Measurements from ENCODE around the gene RPA3.
A peak's percentile ranks its signal among the peaks of the same experiment; 100 is the strongest.

RPA3 gene

GRCh38 chr7:7718492-7718891 lies at the start of gene RPA3:
Gene RPA3 (minus strand): TSS chr7:7718607. CDS start chr7:7640418, 78,189 bp downstream.
- FAIRE-seq (no peak), DNase-seq (ENCODE audit: insufficient read length, low spot score) (no peak)

DNA sequence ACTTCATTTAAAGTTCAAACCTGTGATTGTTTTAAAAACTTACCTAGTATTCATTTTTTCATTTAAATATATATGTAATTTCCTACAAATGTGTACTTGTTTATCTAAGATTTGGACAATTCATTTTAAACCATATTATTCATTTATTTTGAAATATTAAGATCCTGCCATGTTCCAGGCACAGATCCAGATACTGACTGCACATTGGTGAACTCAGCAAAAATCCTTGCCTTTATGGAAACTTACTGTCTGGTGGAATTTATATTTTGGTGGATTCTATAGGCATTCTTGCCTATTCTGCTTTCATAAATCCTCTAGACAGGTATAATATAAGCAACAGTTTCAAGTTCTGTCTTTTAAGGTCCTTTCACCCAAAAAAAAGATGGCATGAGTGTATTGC lies 48.3 kb upstream of the RPA3 start:
- FAIRE-seq (no peak), DNase-seq (ENCODE audit: insufficient read length, low spot score) (no peak)

GRCh38 chr7:7765422-7765821 lies 47.0 kb upstream of the RPA3 start:
- FAIRE-seq = no peak
- DNase-seq (ENCODE audit: insufficient read length, low spot score) = no peak

- no peak for FAIRE-seq
Measured at GRCh38 chr7:7764520-7765396, 46.4 kb upstream of the RPA3 start.

DNA sequence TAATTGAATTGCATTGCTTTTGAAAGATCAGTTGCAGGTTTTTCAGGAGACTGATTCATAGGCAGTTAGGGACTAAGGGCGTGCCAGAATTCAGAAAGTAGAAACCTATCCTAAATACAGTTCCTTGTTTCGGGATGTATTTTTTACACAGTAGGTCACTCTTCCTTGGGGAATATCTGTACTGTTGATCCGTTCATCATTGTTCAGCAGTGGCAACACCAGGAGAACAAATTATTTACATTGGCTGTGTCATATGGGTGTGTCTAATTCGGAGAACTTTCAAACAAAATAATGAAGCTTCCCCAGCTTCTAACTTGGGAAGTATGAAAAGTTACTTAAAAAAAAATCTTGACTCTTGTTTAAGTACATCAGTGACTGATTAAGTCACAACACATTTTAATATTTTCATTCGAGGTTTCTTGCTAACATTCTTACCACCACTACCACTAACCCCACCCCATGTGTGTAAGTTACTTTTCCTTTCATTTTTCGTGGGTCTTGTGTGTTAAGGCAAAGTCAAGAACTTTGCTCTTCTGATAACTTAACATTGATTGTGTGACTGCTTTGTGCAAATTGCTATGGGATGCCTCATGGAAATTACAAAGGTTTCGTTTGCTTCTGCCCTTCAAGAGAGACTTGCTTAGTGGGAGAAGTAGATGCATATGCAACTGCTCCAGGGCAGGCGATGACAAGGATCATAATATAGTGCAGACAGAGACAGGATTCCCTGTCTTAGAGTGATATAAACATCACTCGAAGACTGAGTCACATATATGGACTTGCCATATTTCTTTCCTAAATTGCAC lies 43.8 kb upstream of the RPA3 start:
- FAIRE-seq (peak; percentile 55), DNase-seq (ENCODE audit: insufficient read length, low spot score) (peak; percentile 33)

More at GRCh38 chr7:7764520-7765396, 46.4 kb upstream of the RPA3 start:
- DNase-seq (ENCODE audit: insufficient read length, low spot score) = no peak

- peak; percentile 28 for DNase-seq (ENCODE audit: insufficient read length, low spot score)
- FAIRE-seq = no peak
Measured at GRCh38 chr7:7761340-7761973, 43.0 kb upstream of the RPA3 start.

- DNase-seq (ENCODE audit: insufficient read length, low spot score) = no peak
- FAIRE-seq = no peak
Measured at GRCh38 chr7:7757576-7757975, 39.2 kb upstream of the RPA3 start.

DNA sequence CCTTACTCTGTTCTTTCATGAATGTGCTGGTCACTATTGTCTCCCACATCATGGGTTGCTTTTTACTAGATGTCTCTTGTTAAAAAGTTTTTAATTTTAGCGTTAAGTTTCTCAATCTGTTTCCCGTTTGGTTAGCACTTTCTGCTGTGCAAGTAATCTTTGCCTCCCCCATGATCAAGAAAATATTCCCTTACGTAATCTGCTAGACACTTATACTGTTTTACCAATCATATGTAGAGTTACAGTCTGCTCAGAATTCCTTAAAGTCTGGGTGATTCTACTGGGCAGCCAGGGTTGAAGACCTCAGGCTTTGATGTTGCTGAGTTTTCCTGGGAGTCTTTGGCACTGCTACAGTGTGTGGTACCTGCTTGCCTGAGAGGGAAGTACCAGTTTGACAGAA lies 38.2 kb upstream of the RPA3 start:
- DNase-seq (ENCODE audit: insufficient read length, low spot score) (no peak), FAIRE-seq (no peak)

DNA sequence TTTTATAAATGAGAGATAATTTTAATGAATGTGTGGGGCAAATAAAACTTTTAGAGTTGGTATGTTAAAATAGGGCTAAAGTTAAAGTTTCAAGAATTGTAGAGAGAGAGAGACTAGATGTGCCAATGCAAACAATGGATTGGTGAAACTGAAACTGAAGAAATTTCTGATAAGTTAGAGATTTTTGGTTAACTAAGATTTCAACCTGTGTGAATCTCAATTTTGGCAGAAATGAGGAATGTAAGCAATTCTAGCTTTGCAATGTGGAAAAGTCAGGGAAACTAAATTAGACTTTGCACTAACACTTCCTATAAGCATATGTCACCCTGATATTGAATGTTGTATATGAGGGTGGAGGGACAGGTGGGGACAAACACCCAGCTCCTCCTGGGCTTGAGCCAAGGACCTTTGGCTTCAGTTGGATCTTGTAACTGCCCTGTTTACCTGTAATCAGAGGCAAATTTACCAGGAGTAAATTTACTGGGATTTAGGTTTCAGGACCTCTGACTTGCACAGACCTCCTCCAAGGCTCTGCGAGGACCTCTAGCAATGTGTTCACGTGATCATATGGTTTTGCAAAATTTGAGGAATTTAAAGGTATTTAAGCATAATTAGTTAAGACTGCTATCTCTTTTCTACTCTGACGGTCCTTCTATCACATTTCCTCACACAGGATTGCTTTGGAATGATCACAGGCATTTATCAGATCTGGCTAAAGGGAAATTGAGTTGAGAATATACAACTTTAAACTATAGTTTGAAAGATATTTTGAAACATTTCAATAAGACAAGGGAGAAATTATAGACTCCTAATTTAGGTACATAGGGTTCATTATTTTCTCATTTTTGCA lies 33.1 kb upstream of the RPA3 start:
- no peak for DNase-seq (ENCODE audit: insufficient read length, low spot score)
- FAIRE-seq = no peak

GRCh38 chr7:7750571-7751242 lies 32.3 kb upstream of the RPA3 start:
- DNase-seq (ENCODE audit: insufficient read length, low spot score) = no peak
- no peak for FAIRE-seq

DNA sequence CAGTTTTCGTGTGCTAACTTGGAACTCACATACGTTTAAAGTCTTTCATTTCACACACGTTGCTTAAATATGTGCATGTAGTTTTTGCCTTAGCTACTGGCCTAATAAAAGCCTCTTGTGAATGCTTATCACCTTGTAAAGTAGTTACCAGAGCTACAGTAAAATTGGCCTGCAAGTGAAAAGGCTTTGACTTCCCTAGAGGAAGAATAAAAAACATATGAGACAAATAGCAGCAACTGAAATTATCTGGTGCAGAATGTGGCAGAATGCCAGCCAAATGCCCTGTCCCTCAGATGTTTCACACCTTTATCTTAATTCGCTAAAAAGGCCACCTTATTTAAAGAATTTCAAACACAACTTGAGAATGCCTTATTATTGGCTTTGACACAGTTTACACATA lies 28.1 kb upstream of the RPA3 start:
- no peak for DNase-seq (ENCODE audit: insufficient read length, low spot score)
- FAIRE-seq = no peak

GRCh38 chr7:7745966-7746365 lies 27.6 kb upstream of the RPA3 start:
- FAIRE-seq = no peak
- no peak for DNase-seq (ENCODE audit: insufficient read length, low spot score)

DNA sequence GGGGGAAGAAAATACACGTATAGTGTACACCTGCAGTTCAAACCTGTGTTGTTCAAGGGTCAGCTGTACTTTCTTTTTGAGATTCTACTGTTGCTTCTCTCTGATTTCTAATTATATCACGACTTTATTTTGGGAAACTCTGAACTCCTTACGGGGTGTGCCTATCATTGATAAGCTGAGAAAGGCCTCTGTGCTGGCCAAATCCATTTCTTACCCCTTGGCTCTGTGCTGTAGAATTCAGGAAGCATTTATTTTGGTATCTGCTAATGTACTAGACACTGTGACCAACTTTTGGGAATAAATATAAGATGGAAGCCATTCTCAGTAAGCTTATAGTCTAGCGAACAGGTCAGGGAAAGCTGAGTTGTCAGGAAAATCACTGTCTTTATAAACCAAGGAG lies 26.9 kb upstream of the RPA3 start:
- no peak for FAIRE-seq

GRCh38 chr7:7742223-7742622 lies 23.8 kb upstream of the RPA3 start:
- no peak for FAIRE-seq

More for the DNA sequence above, 26.9 kb upstream of the RPA3 start:
- no peak for DNase-seq (ENCODE audit: insufficient read length, low spot score)

GRCh38 chr7:7740037-7740355 lies 21.6 kb upstream of the RPA3 start:
- FAIRE-seq = no peak
- no peak for DNase-seq (ENCODE audit: insufficient read length, low spot score)

More at GRCh38 chr7:7742223-7742622, 23.8 kb upstream of the RPA3 start:
- no peak for DNase-seq (ENCODE audit: insufficient read length, low spot score)

- no peak for FAIRE-seq
- DNase-seq (ENCODE audit: insufficient read length, low spot score) = no peak
Measured at GRCh38 chr7:7739204-7740036, 21.0 kb upstream of the RPA3 start.

DNA sequence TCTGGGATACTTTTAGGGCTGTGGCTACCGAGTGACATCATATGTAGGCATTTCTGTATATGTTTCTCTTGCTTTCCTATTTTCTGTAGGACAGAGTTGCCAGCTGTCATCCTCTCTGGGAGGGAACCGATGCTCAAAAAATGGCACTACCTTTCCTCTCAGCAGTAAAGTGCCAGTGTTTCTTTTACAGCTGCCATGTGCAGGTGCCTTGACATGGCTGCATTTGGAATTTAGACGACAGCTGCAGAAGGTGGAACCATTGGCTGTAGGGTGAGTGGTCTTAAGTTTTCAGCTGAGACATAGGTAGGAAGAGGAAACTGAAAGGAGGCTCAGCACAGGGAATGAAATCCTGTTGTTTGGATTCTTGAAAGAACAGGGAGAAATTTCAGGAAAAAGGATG lies 20.2 kb upstream of the RPA3 start:
- DNase-seq (ENCODE audit: insufficient read length, low spot score) (no peak), FAIRE-seq (peak; percentile 4)

DNA sequence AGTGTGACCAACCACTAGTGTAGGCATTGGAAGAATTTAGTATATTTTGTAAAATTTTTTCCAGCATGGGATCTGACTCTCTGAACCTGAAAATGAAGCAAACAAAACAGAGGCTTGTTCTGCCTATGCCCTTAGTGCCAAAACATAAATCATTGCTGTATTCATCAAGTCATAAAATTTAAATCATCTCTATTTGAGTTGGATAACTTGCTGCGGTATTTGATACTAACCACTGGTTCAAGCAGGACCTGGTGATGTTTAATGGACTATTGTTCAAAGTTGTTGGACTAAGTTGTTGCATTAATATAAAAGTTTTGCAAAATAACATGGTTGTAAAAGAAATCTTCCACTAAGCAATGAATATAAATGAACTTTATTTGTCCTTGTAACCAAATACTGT lies 19.8 kb upstream of the RPA3 start:
- FAIRE-seq (no peak), DNase-seq (ENCODE audit: insufficient read length, low spot score) (no peak)

DNA sequence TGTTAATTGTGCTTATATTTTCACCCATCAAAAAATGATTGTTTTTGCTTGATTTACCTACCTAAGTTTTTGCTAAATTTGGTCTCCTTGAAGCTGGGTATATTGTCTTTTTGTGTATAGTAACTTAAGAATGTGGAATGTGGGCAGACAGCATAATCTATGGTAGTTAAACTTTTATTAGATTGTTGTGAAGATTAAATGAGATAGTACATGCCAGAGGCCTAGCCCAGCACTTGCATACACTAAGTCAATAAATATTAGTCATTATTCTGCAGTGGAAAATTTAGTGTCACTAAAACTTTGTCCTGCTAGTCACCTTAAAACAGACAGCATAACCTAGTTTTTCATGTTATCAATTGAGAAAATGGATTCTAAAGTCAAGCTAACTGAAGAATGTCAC lies 19.3 kb upstream of the RPA3 start:
- no peak for FAIRE-seq
- DNase-seq (ENCODE audit: insufficient read length, low spot score) = no peak
